Activated naive CD8-positive, alpha-beta T cell treated with anti-CD3 and anti-CD28 coated beads for 36 hours (primary cell): ENCODE results near the gene UBE2I. TPM values are rescaled to one million over a fixed set of nuclear protein-coding genes. Genes with fewer than 3 reads are reported as not detected.
"Not testable (repeated sequence)": the region's sequence is repeated elsewhere in the genome, so short reads cannot be mapped to it uniquely, and the experiment has no call there.

ENCODE experiments used
- DNase-seq: peaks from one replicate; pipeline ENCODE4 v3.0.0; 2021
- H3K27ac Mint-ChIP-seq: one replicate; pipeline ENCODE4 v1.8.0; 2022; ENCODE audit warnings: mild to moderate bottlenecking, moderate library complexity, mixed read lengths
- H3K27me3 Mint-ChIP-seq: one replicate; pipeline ENCODE4 v1.8.0; 2022; ENCODE audit warnings: mild to moderate bottlenecking, mixed read lengths
- H3K36me3 Mint-ChIP-seq: one replicate; pipeline ENCODE4 v1.8.0; 2021; ENCODE audit warnings: mild to moderate bottlenecking, mixed read lengths
- H3K4me1 Mint-ChIP-seq: one replicate; pipeline ENCODE4 v1.8.0; 2021; ENCODE audit warnings: mixed read lengths
- H3K4me3 Mint-ChIP-seq: one replicate; pipeline ENCODE4 v1.8.0; 2022; ENCODE audit warnings: mild to moderate bottlenecking, moderate library complexity, mixed read lengths
- H3K9me3 Mint-ChIP-seq: one replicate; pipeline ENCODE4 v1.8.0; 2022; ENCODE audit warnings: mixed read lengths
- total RNA-seq, 2 experiments: library from RNA; stranded (reverse); gene quantifications; one replicate each; pipeline ENCODE4 v1.2.3, GENCODE V29; 2021

UBE2I gene
- total RNA-seq, 2 experiments from 2014 or later = 280 to 282 TPM

GRCh38 chr16:1324286-1324826 lies 14.9 kb downstream of the UBE2I start:
- H3K4me3 Mint-ChIP-seq = no peak overlapping the region
- no peaks in the 10 kb centered on the region for H3K4me1 Mint-ChIP-seq
- H3K27me3 Mint-ChIP-seq = no peaks in the 10 kb centered on the region

GRCh38 chr16:1325261-1325660 lies 15.8 kb downstream of the UBE2I start:
- H3K4me3 Mint-ChIP-seq = no peak overlapping the region
- H3K27ac Mint-ChIP-seq = no peak overlapping the region
- H3K36me3 Mint-ChIP-seq = peaks cover 8% of the 10 kb centered on the region

More at GRCh38 chr16:1324286-1324826, 14.9 kb downstream of the UBE2I start:
- H3K9me3 Mint-ChIP-seq = no peaks in the 10 kb centered on the region
- H3K36me3 Mint-ChIP-seq = peaks cover 14% of the 10 kb centered on the region
- DNase-seq = no peak
- H3K27ac Mint-ChIP-seq = peak overlapping the region; percentile 31

GRCh38 chr16:1325673-1326371 lies 16.4 kb downstream of the UBE2I start:
- Mint-ChIP-seq H3K9me3 (no peaks in the 10 kb centered on the region), H3K27ac (no peak overlapping the region), H3K36me3 (peaks cover 6% of the 10 kb centered on the region), H3K4me3 (no peak overlapping the region), H3K27me3 (no peaks in the 10 kb centered on the region), H3K4me1 (no peaks in the 10 kb centered on the region)
- DNase-seq = no peak

More at GRCh38 chr16:1325261-1325660, 15.8 kb downstream of the UBE2I start:
- no peak for DNase-seq
- Mint-ChIP-seq H3K9me3 (no peaks in the 10 kb centered on the region), H3K27me3 (no peaks in the 10 kb centered on the region), H3K4me1 (no peaks in the 10 kb centered on the region)

- no peak overlapping the region for H3K27ac Mint-ChIP-seq
- H3K4me3 Mint-ChIP-seq = no peak overlapping the region
- peaks cover 3% of the 10 kb centered on the region for H3K27me3 Mint-ChIP-seq
- H3K36me3 Mint-ChIP-seq = peaks cover 6% of the 10 kb centered on the region
- peaks cover 2% of the 10 kb centered on the region for H3K4me1 Mint-ChIP-seq
- no peaks in the 10 kb centered on the region for H3K9me3 Mint-ChIP-seq
- no peak for DNase-seq
Observed at GRCh38 chr16:1326391-1326790, 17.0 kb downstream of the UBE2I start.

GRCh38 chr16:1326946-1327618 lies 17.6 kb downstream of the UBE2I start:
- Mint-ChIP-seq H3K9me3 (no peaks in the 10 kb centered on the region), H3K27me3 (peaks cover 10% of the 10 kb centered on the region), H3K4me1 (peaks cover 9% of the 10 kb centered on the region), H3K36me3 (peaks cover 6% of the 10 kb centered on the region), H3K27ac (no peak overlapping the region), H3K4me3 (no peak overlapping the region)
- no peak for DNase-seq

- H3K27ac Mint-ChIP-seq = no peak overlapping the region
- H3K27me3 Mint-ChIP-seq = peaks cover 15% of the 10 kb centered on the region
- H3K36me3 Mint-ChIP-seq = peaks cover 6% of the 10 kb centered on the region
- no peak for DNase-seq
- peaks cover 12% of the 10 kb centered on the region for H3K4me1 Mint-ChIP-seq
- no peaks in the 10 kb centered on the region for H3K9me3 Mint-ChIP-seq
- H3K4me3 Mint-ChIP-seq = no peak overlapping the region
Observed at GRCh38 chr16:1327619-1327947, 18.1 kb downstream of the UBE2I start.

GRCh38 chr16:1328136-1328535 lies 18.7 kb downstream of the UBE2I start:
- peaks cover 14% of the 10 kb centered on the region for H3K4me1 Mint-ChIP-seq
- H3K9me3 Mint-ChIP-seq, H3K27ac Mint-ChIP-seq, DNase-seq, H3K36me3 Mint-ChIP-seq, H3K4me3 Mint-ChIP-seq: not testable (repeated sequence)
- peaks cover 18% of the 10 kb centered on the region for H3K27me3 Mint-ChIP-seq

- DNase-seq, H3K36me3 Mint-ChIP-seq, H3K4me3 Mint-ChIP-seq, H3K9me3 Mint-ChIP-seq, H3K27ac Mint-ChIP-seq: not testable (repeated sequence)
- Mint-ChIP-seq H3K27me3 (peaks cover 18% of the 10 kb centered on the region), H3K4me1 (peaks cover 14% of the 10 kb centered on the region)
Observed at GRCh38 chr16:1328961-1329360, 19.5 kb downstream of the UBE2I start.

GRCh38 chr16:1330260-1330914 lies 21.0 kb downstream of the UBE2I start:
- peaks cover 32% of the 10 kb centered on the region for H3K27me3 Mint-ChIP-seq
- no peak for DNase-seq

GRCh38 chr16:1330931-1331711 lies 21.7 kb downstream of the UBE2I start:
- Mint-ChIP-seq H3K27me3 (peaks cover 39% of the 10 kb centered on the region), H3K4me3 (no peak overlapping the region), H3K36me3 (no peaks in the 10 kb centered on the region), H3K4me1 (peaks cover 16% of the 10 kb centered on the region), H3K9me3 (no peaks in the 10 kb centered on the region), H3K27ac (no peak overlapping the region)
- no peak for DNase-seq

More at GRCh38 chr16:1330260-1330914, 21.0 kb downstream of the UBE2I start:
- no peaks in the 10 kb centered on the region for H3K9me3 Mint-ChIP-seq
- H3K4me1 Mint-ChIP-seq = peaks cover 16% of the 10 kb centered on the region
- H3K4me3 Mint-ChIP-seq = no peak overlapping the region
- no peak overlapping the region for H3K27ac Mint-ChIP-seq
- no peaks in the 10 kb centered on the region for H3K36me3 Mint-ChIP-seq

GRCh38 chr16:1331712-1332617 lies 22.5 kb downstream of the UBE2I start:
- H3K4me3 Mint-ChIP-seq = no peak overlapping the region
- no peak overlapping the region for H3K27ac Mint-ChIP-seq
- H3K9me3 Mint-ChIP-seq = no peaks in the 10 kb centered on the region
- DNase-seq = peak; percentile 56
- peaks cover 39% of the 10 kb centered on the region for H3K27me3 Mint-ChIP-seq
- H3K4me1 Mint-ChIP-seq = peaks cover 16% of the 10 kb centered on the region
- no peaks in the 10 kb centered on the region for H3K36me3 Mint-ChIP-seq

GRCh38 chr16:1332618-1333148 lies 23.2 kb downstream of the UBE2I start:
- Mint-ChIP-seq H3K4me3 (no peak overlapping the region), H3K4me1 (peaks cover 16% of the 10 kb centered on the region), H3K27me3 (peaks cover 39% of the 10 kb centered on the region), H3K27ac (no peak overlapping the region), H3K9me3 (no peaks in the 10 kb centered on the region), H3K36me3 (no peaks in the 10 kb centered on the region)
- DNase-seq = no peak

GRCh38 chr16:1333149-1333812 lies 23.8 kb downstream of the UBE2I start, which contains the start of gene BAIAP3:
TSS of gene BAIAP3 (plus strand) at chr16:1333645. CDS start at chr16:1338550, 4,905 bp downstream.
- no peak within 1 kb of the TSS for H3K27ac Mint-ChIP-seq
- peak; percentile 64 for DNase-seq
- H3K4me1 Mint-ChIP-seq = peaks cover 16% of the 10 kb centered on the region
- no peak within 1 kb of the TSS for H3K4me3 Mint-ChIP-seq
- H3K36me3 Mint-ChIP-seq = no peaks in the 10 kb centered on the region
- H3K9me3 Mint-ChIP-seq = no peaks in the 10 kb centered on the region
- H3K27me3 Mint-ChIP-seq = peaks cover 39% of the 10 kb centered on the region
